IMR-90 (cell line): ENCODE data around the gene TREM2. TPM values are rescaled to one million over a fixed set of nuclear protein-coding genes. Genes with fewer than 3 reads are reported as not detected.

Experiments used
- ATAC-seq: fragments of 200-7000 bp; cut with Tn5 transposase; 2 replicates; pipeline ENCODE4 v1.9.1; 2020; ENCODE audit warnings: low read depth, mild to moderate bottlenecking, moderate library complexity
- BruUV-seq: library from RNA; stranded (reverse); fragments of 400-500 nt; replicated peaks from 2 replicates; lab custom pipeline; 2021; lab: Mats Ljungman, UMichigan
- CTCF ChIA-PET: fragments of 300-600 bp; formaldehyde crosslinking; extraction: SDS; loops from one replicate; lab custom pipeline; 2021; ENCODE audit warnings: antibody characterized with exemption; lab: Yijun Ruan, JAX
- POLR2A ChIA-PET: fragments of 300-600 bp; sonication (Branson Sonifier 250); formaldehyde crosslinking; loops from one replicate; lab custom pipeline; 2022; ENCODE audit warnings: antibody characterized with exemption; ENCODE audit not compliant: unreplicated experiment; lab: Charles Lee
- DNase-seq: peaks from one replicate; pipeline ENCODE4 v3.0.0; 2013
- H2AFZ ChIP-seq: replicated peaks from 2 replicates; pipeline ENCODE3; 2013; ENCODE audit warnings: low read length, mild to moderate bottlenecking; ENCODE audit not compliant: poor library complexity
- H2AK5ac ChIP-seq: 2 replicates; pipeline ENCODE4 v1.6.1; 2013; ENCODE audit warnings: low read depth, low read length, inconsistent platforms
- H2AK9ac ChIP-seq: replicated peaks from 2 replicates; pipeline ENCODE3; 2013; ENCODE audit warnings: mild to moderate bottlenecking, low read depth, low read length, moderate library complexity; ENCODE audit not compliant: poor library complexity
- H2BK120ac ChIP-seq: 2 replicates; pipeline ENCODE4 v1.6.1; 2013; ENCODE audit warnings: low read depth, low read length, inconsistent platforms
- H2BK15ac ChIP-seq: 3 replicates; pipeline ENCODE4 v1.6.1; 2013; ENCODE audit warnings: low read depth, low read length, inconsistent platforms
- H2BK20ac ChIP-seq: 2 replicates; pipeline ENCODE4 v1.6.1; 2013; ENCODE audit warnings: low read depth, mild to moderate bottlenecking, inconsistent platforms, low read length, moderate library complexity
- H2BK5ac ChIP-seq: 2 replicates; pipeline ENCODE4 v1.6.1; 2013; ENCODE audit warnings: mild to moderate bottlenecking, low read depth, low read length, inconsistent platforms; ENCODE audit not compliant: poor library complexity, severe bottlenecking
- H3K14ac ChIP-seq: replicated peaks from 2 replicates; pipeline ENCODE4 v1.6.1; 2013; ENCODE audit warnings: low read depth, low read length, inconsistent platforms
- H3K18ac ChIP-seq: 2 replicates; pipeline ENCODE4 v1.6.1; 2013; ENCODE audit warnings: low read depth, low read length, control low read depth
- H3K23ac ChIP-seq: 2 replicates; pipeline ENCODE4 v1.6.1; 2013; ENCODE audit warnings: low read depth, low read length, inconsistent platforms
- H3K27ac ChIP-seq: 2 replicates; pipeline ENCODE4 v1.5.1; 2013; ENCODE audit warnings: mild to moderate bottlenecking, control low read depth, low read length; ENCODE audit not compliant: insufficient read depth
- H3K27me3 ChIP-seq: 2 replicates; pipeline ENCODE4 v1.6.1; 2013; ENCODE audit warnings: low read length; ENCODE audit not compliant: control insufficient read depth, insufficient read depth
- H3K36me3 ChIP-seq: 2 replicates; pipeline ENCODE4 v1.6.1; 2013; ENCODE audit warnings: low read length, mixed read lengths; ENCODE audit not compliant: control insufficient read depth, insufficient read depth
- H3K4ac ChIP-seq: 2 replicates; pipeline ENCODE4 v1.6.1; 2013; ENCODE audit warnings: low read depth, low read length, inconsistent platforms
- H3K4me1 ChIP-seq: 2 replicates; pipeline ENCODE4 v1.6.1; 2013; ENCODE audit warnings: low read length, mixed read lengths; ENCODE audit not compliant: control insufficient read depth, insufficient read depth
- H3K4me2 ChIP-seq: 2 replicates; pipeline ENCODE4 v1.6.1; 2013; ENCODE audit warnings: low read depth, mild to moderate bottlenecking, control low read depth, low read length, moderate library complexity
- H3K4me3 ChIP-seq: 2 replicates; pipeline ENCODE4 v1.5.1; 2013; ENCODE audit warnings: low read depth, mild to moderate bottlenecking, control low read depth, low read length, moderate library complexity; ENCODE audit not compliant: insufficient read depth
- H3K56ac ChIP-seq: 2 replicates; pipeline ENCODE4 v1.6.1; 2013; ENCODE audit warnings: low read length, inconsistent platforms; ENCODE audit not compliant: insufficient read depth; ENCODE audit errors: extremely low read depth
- H3K79me1 ChIP-seq, 2 experiments: 2 replicates each; pipeline ENCODE4 v1.6.1; 2013; ENCODE audit warnings: low read length in 2 of 2, inconsistent platforms in 1 of 2, low read depth in 1 of 2
- H3K9ac ChIP-seq: 2 replicates; pipeline ENCODE4 v1.6.1; 2013; ENCODE audit warnings: low read depth, low read length, control low read depth
- H3K9me1 ChIP-seq: 2 replicates; pipeline ENCODE4 v1.6.1; 2013; ENCODE audit warnings: low read length, inconsistent platforms; ENCODE audit not compliant: insufficient read depth
- H3K9me3 ChIP-seq: 2 replicates; pipeline ENCODE4 v1.6.1; 2013; ENCODE audit warnings: low read length; ENCODE audit not compliant: control insufficient read depth, insufficient read depth
- H4K20me1 ChIP-seq: 2 replicates; pipeline ENCODE4 v1.6.1; 2013; ENCODE audit warnings: low read length, inconsistent platforms; ENCODE audit not compliant: insufficient read depth
- H4K5ac ChIP-seq: 2 replicates; pipeline ENCODE4 v1.6.1; 2013; ENCODE audit warnings: mild to moderate bottlenecking, low read depth, low read length, control low read depth
- H4K8ac ChIP-seq, 2 experiments: 2 replicates each; pipeline ENCODE4 v1.6.1; 2013; ENCODE audit warnings: low read depth in 2 of 2, low read length in 2 of 2, control low read depth in 1 of 2, inconsistent platforms in 1 of 2
- H4K91ac ChIP-seq: 2 replicates; pipeline ENCODE4 v1.6.1; 2013; ENCODE audit warnings: low read depth, low read length, inconsistent platforms; ENCODE audit not compliant: insufficient read depth
- BHLHE40 ChIP-seq: fragments of 150-350 bp; IDR thresholded peaks from 2 replicates; pipeline ENCODE4 v1.6.1; 2016; ENCODE audit warnings: mild to moderate bottlenecking, low read depth, low read length
- CEBPB ChIP-seq: IDR thresholded peaks from 2 replicates; pipeline ENCODE4 v1.6.1; 2012; ENCODE audit warnings: low read depth, low read length, improper control_type of control experiment
- CHD1 ChIP-seq: IDR thresholded peaks from 2 replicates; pipeline ENCODE4 v1.6.1; 2012; ENCODE audit warnings: low read depth, low read length, improper control_type of control experiment
- FOS ChIP-seq: fragments of 150-350 bp; IDR thresholded peaks from 2 replicates; pipeline ENCODE4 v1.6.1; 2016; ENCODE audit warnings: low read depth, low read length
- MAFK ChIP-seq: IDR thresholded peaks from 2 replicates; pipeline ENCODE4 v1.6.1; 2012; ENCODE audit warnings: low read depth, low read length, improper control_type of control experiment
- MAZ ChIP-seq: IDR thresholded peaks from 2 replicates; pipeline ENCODE4 v1.6.1; 2012; ENCODE audit warnings: low read depth, mild to moderate bottlenecking, low read length, improper control_type of control experiment, moderate library complexity, borderline replicate concordance
- MXI1 ChIP-seq: IDR thresholded peaks from 2 replicates; pipeline ENCODE4 v1.6.1; 2012; ENCODE audit warnings: low read depth, mild to moderate bottlenecking, low read length, moderate library complexity, borderline replicate concordance
- NFE2L2 ChIP-seq: fragments of 150-350 bp; IDR thresholded peaks from 2 replicates; pipeline ENCODE4 v1.6.1; 2016; ENCODE audit warnings: low read depth, mild to moderate bottlenecking, low read length
- POLR2A ChIP-seq: IDR thresholded peaks from 2 replicates; pipeline ENCODE4 v1.6.1; 2012; ENCODE audit warnings: mild to moderate bottlenecking, low read depth, low read length
- RAD21 ChIP-seq: IDR thresholded peaks from 2 replicates; pipeline ENCODE4 v1.6.1; 2012; ENCODE audit warnings: low read length, improper control_type of control experiment
- RCOR1 ChIP-seq: IDR thresholded peaks from 2 replicates; pipeline ENCODE4 v1.6.1; 2012; ENCODE audit warnings: mild to moderate bottlenecking, low read length, improper control_type of control experiment; ENCODE audit not compliant: insufficient replicate concordance
- RFX5 ChIP-seq: IDR thresholded peaks from 2 replicates; pipeline ENCODE4 v1.8.0; 2012; ENCODE audit warnings: low read depth, mild to moderate bottlenecking, low read length, moderate library complexity
- SMC3 ChIP-seq: fragments of 150-350 bp; IDR thresholded peaks from 2 replicates; pipeline ENCODE4 v1.6.1; 2016; ENCODE audit warnings: low read depth, mild to moderate bottlenecking, antibody characterized with exemption, low read length, moderate library complexity
- WGBS, 2 experiments: methylation state at CpG; one replicate each; pipeline versions ENCODE4 v1.1.5 to v1.1.7; 2013; ENCODE audit warnings: missing lambda C conversion rate in 2 of 2; ENCODE audit not compliant: insufficient read length in 1 of 2; ENCODE audit errors: extremely low coverage in 2 of 2; 5-methylcytosine and 5-hydroxymethylcytosine counted together
- dilution Hi-C: fragments of 300-500 bp; cut with HindIII; formaldehyde crosslinking; loops from one replicate; pipeline ENCODE4 v1.14.3; 2018; ENCODE audit warnings: low sequenced_read_pairs; ENCODE audit not compliant: unreplicated experiment
- in situ Hi-C: fragments of 300-500 bp; cut with MboI; formaldehyde crosslinking; loops from 3 replicates; pipeline ENCODE4 v1.14.3; 2019; ENCODE audit warnings: low sequenced_read_pairs, inconsistent platforms, mixed read lengths
- intact Hi-C: fragments of 100-400 bp; cut with micrococcal nuclease; formaldehyde crosslinking; loops from 2 replicates; pipeline ENCODE4 v1.10.0; 2022
- polyA plus RNA-seq, 3 experiments: library from polyadenylated mRNA; depleted of rRNA; stranded (reverse); fragments of >200 nt; gene quantifications; 2 replicates each; pipeline ENCODE4 v1.2.3, GENCODE V29; 2012; ENCODE audit warnings: low replicate concordance in 1 of 3
- total RNA-seq: library from RNA; depleted of rRNA; stranded (reverse); fragments of >200 nt; gene quantifications from 2 replicates; pipeline ENCODE4 v1.2.3, GENCODE V29; 2012
- TF ChIP-seq, protein P1 (sequence below): conservative IDR thresholded peaks from 2 replicates; pipeline ENCODE4 v1.5.1; 2012; ENCODE audit warnings: mild to moderate bottlenecking, low read depth, low read length, improper control_type of control experiment
- TF ChIP-seq, protein P2 (sequence below): fragments of 150-350 bp; IDR thresholded peaks from 2 replicates; pipeline ENCODE4 v1.6.1; 2017; ENCODE audit warnings: mild to moderate bottlenecking, antibody characterized with exemption, low read length, low read depth
- TF ChIP-seq, protein P3 (sequence below): fragments of 150-350 bp; IDR thresholded peaks from 2 replicates; pipeline ENCODE4 v1.6.1; 2016; ENCODE audit warnings: low read depth, mild to moderate bottlenecking, low read length, moderate library complexity, borderline replicate concordance

TREM2 gene
- total and polyA plus RNA-seq, 2 of the 4 experiments (the other 2 are of a cell fraction): not detected

DNA sequence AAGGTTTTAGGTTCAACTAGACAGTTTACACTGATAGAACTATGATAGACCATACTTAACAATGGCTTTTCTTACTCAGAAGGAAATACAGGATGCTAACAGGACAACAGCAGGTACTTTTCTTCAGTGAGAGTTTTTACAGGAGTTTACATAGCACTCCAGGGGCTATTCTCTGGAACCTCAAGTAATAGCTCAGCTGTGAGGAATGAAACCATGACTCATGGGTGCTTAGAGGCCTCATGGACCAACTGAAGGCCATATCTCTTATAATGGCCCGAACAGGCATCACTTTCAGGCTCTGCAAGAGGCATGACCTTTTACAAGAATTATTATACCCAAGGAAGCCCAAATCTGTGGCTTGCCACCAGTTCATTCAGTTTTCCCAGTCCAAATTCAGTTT is 40.5 kb downstream of the TREM2 start:
- Histone ChIP-seq H2AK9ac (no peak overlapping the region), H3K27me3 (no peaks in the 10 kb centered on the region), H3K18ac (no peak overlapping the region), H3K9me3 (no peaks in the 10 kb centered on the region), H4K20me1 (no peaks in the 10 kb centered on the region), H2BK20ac (no peak overlapping the region), H4K91ac (no peak overlapping the region), H3K4me3 (no peak overlapping the region), H2AFZ (no peak overlapping the region), H2BK15ac (no peak overlapping the region), H3K9ac (no peak overlapping the region), H3K14ac (no peak overlapping the region), H2BK5ac (no peak overlapping the region), H2BK120ac (no peak overlapping the region), H3K4me2 (no peak overlapping the region), H3K4me1 (no peaks in the 10 kb centered on the region), H3K79me1 (no peaks in the 10 kb centered on the region), H3K4ac (no peak overlapping the region), H3K23ac (no peak overlapping the region), H3K27ac (no peak overlapping the region), H4K5ac (no peak overlapping the region), H3K36me3 (no peaks in the 10 kb centered on the region), H3K9me1 (no peaks in the 10 kb centered on the region; the same call in 1 of the 2 replicates), H2AK5ac (no peak overlapping the region), H3K56ac (no peak overlapping the region), H4K8ac (no peak overlapping the region)
- in situ Hi-C loops: no loop called here
- ChIA-PET POLR2A (no interaction called here), CTCF (no interaction called here)
- dilution Hi-C loops: no loop called here
- no TSS peak for BruUV-seq
- intact Hi-C loops: no loop called here
- DNase-seq: peak; percentile 57
- TF ChIP-seq MAZ: no peak
- TF ChIP-seq, protein P1, sequence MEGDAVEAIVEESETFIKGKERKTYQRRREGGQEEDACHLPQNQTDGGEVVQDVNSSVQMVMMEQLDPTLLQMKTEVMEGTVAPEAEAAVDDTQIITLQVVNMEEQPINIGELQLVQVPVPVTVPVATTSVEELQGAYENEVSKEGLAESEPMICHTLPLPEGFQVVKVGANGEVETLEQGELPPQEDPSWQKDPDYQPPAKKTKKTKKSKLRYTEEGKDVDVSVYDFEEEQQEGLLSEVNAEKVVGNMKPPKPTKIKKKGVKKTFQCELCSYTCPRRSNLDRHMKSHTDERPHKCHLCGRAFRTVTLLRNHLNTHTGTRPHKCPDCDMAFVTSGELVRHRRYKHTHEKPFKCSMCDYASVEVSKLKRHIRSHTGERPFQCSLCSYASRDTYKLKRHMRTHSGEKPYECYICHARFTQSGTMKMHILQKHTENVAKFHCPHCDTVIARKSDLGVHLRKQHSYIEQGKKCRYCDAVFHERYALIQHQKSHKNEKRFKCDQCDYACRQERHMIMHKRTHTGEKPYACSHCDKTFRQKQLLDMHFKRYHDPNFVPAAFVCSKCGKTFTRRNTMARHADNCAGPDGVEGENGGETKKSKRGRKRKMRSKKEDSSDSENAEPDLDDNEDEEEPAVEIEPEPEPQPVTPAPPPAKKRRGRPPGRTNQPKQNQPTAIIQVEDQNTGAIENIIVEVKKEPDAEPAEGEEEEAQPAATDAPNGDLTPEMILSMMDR: no peak
- no peak for TF ChIP-seq MXI1
- no peak for TF ChIP-seq POLR2A
- TF ChIP-seq, protein P2, sequence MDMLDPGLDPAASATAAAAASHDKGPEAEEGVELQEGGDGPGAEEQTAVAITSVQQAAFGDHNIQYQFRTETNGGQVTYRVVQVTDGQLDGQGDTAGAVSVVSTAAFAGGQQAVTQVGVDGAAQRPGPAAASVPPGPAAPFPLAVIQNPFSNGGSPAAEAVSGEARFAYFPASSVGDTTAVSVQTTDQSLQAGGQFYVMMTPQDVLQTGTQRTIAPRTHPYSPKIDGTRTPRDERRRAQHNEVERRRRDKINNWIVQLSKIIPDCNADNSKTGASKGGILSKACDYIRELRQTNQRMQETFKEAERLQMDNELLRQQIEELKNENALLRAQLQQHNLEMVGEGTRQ: no peak
- TF ChIP-seq RAD21: no peak
- no peak for TF ChIP-seq RFX5
- TF ChIP-seq BHLHE40: no peak
- TF ChIP-seq MAFK: no peak
- no peak for TF ChIP-seq NFE2L2
- no peak for TF ChIP-seq RCOR1
- TF ChIP-seq, protein P3, sequence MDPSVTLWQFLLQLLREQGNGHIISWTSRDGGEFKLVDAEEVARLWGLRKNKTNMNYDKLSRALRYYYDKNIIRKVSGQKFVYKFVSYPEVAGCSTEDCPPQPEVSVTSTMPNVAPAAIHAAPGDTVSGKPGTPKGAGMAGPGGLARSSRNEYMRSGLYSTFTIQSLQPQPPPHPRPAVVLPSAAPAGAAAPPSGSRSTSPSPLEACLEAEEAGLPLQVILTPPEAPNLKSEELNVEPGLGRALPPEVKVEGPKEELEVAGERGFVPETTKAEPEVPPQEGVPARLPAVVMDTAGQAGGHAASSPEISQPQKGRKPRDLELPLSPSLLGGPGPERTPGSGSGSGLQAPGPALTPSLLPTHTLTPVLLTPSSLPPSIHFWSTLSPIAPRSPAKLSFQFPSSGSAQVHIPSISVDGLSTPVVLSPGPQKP: no peak
- TF ChIP-seq SMC3: no peak
- no peak for TF ChIP-seq CEBPB
- TF ChIP-seq FOS: no peak
- TF ChIP-seq CHD1: no peak
- WGBS, 2 experiments: no CpG with 5 or more reads among the region's 1 CpG
- ATAC-seq: peak; percentile 83
